Right atrium auricular region (tissue), 2 donors: Measurements from ENCODE around the gene CDK10. TPM values are rescaled to one million over a fixed set of nuclear protein-coding genes. Genes with fewer than 3 reads are reported as not detected.

ENCODE experiments used
- DNase-seq: peaks from one replicate; pipeline ENCODE4 v3.0.0-alpha.2; 2019; ENCODE audit warnings: low spot score
- H3K27ac ChIP-seq, 2 donors: fragments of 200-600 bp; sonication (generic); 1 replicate in 1 of 2; 2 replicates in 1 of 2; pipeline ENCODE4 v1.5.1; 2016 to 2019
- H3K27me3 ChIP-seq, 2 donors: fragments of 200-600 bp; sonication (generic); one replicate each; pipeline versions ENCODE4 v1.5.1 to v1.6.0; 2017 to 2019
- H3K36me3 ChIP-seq: fragments of 200-600 bp; sonication (generic); one replicate; pipeline ENCODE4 v1.5.1; 2016
- H3K4me1 ChIP-seq, 2 donors: fragments of 200-600 bp; sonication (generic); one replicate each; pipeline versions ENCODE4 v1.5.1 to v1.6.0; 2017 to 2019
- H3K4me3 ChIP-seq, 2 donors: fragments of 200-600 bp; sonication (generic); 1 replicate in 1 of 2; 2 replicates in 1 of 2; pipeline ENCODE4 v1.5.1; 2017 to 2019; ENCODE audit warnings: mild to moderate bottlenecking in 1 of 2, moderate library complexity in 1 of 2
- H3K9me3 ChIP-seq, 2 donors: fragments of 200-600 bp; sonication (generic); one replicate each; pipeline ENCODE4 v1.5.1; 2019
- CTCF ChIP-seq, 2 donors: fragments of 200-600 bp; sonication (generic); IDR thresholded peaks; one replicate each; pipeline ENCODE4 v1.5.1; 2019; ENCODE audit warnings: antibody characterized with exemption in 2 of 2
- total RNA-seq, 2 donors: library from RNA; depleted of rRNA; stranded (reverse); fragments of >200 nt; gene quantifications; one replicate each; pipeline ENCODE4 v1.1.0, GENCODE V29; 2016

Gene CDK10
- total RNA-seq, 2 donors from 2014 or later = 13.8 to 20.2 TPM

DNA sequence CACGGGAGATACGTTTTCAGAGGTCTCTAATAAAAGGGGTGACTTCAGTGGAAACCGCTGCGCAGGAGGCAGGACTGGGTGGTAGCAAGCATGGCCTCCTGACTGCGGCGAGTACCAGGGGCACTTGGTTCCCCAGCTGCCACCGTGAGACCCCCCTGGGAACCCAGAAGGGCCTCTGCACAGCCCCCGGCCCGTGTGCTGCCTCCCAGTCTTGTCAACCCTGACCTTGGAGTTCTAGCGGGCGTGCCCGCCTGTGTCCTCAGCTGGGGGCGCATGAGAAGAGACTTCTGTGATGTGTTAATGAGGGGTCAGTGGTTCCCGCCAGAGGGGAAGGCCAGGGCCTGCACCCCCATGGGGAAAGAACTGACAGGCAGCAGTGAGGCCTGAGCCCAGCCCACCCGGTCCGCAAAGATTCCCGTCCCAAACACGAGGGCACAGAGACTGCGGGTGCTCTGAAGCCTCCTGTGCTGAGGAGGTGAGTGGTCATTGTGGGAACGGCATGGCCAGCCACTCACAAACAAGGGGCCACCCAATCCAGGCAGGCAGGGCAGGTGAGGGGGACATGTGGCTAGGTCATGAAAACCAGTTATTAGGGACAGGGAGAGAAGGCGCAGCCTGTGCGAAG, 44.2 kb downstream of the CDK10 start:
- Histone ChIP-seq H3K9me3 (no peaks in the 10 kb centered on the region), H3K4me3 (no peak overlapping the region), H3K27me3 (no peaks in the 10 kb centered on the region), H3K27ac (no peak overlapping the region), H3K4me1 (no peaks in the 10 kb centered on the region), H3K36me3 (peaks cover 94% of the 10 kb centered on the region)
- DNase-seq = no peak
- TF ChIP-seq CTCF (IDR thresholded peaks at IDR 0.05) = no peak

DNA sequence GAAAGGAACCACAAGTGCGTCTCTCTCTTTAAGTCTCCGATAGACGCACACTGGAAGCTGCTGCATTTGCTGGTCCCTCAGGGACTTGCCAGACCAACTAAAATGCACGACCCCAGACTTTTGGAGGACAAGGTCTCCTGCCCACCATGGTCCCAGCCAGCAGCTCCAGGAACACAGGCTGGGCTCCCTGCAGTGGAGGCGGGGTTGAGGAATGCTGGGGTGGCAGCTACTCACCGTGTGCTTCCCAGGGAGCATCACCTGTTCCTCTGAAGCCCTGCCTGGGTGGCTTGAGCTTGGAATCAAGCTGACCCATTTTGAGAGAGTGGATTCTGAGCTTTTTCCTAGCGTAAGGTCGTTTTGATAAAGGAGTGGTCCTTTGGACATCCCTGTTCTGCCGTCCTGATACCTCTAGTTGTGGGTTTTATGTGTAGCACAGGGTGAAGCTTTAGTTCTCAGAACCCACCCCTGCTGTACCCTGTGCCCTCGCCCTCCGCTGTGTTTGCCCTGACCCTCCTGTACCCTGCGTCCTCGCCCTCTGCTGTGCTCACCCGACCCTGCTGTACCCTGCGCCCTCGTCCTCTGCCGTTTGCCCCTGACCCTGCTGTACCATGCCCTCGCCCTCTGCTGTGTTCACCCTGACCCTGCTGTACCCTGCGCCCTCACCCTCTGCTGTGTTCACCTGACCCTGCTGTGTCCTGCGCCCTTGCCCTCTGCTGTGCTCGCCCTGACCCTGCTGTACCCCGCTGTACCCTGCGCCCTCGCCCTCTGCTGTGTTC, 45.8 kb downstream of the CDK10 start:
- TF ChIP-seq CTCF (IDR thresholded peaks at IDR 0.05) = no peak
- peaks cover 95% of the 10 kb centered on the region for H3K36me3 ChIP-seq
- H3K4me3 ChIP-seq = no peak overlapping the region
- no peaks in the 10 kb centered on the region for H3K9me3 ChIP-seq
- no peak overlapping the region for H3K27ac ChIP-seq
- H3K27me3 ChIP-seq = no peaks in the 10 kb centered on the region
- no peaks in the 10 kb centered on the region for H3K4me1 ChIP-seq
- DNase-seq = no peak

GRCh38 chr16:89732918-89733242, 46.4 kb downstream of the CDK10 start:
- DNase-seq = no peak
- Histone ChIP-seq H3K9me3 (no peaks in the 10 kb centered on the region), H3K27ac (no peak overlapping the region), H3K4me3 (no peak overlapping the region), H3K36me3 (peaks cover 95% of the 10 kb centered on the region), H3K4me1 (no peaks in the 10 kb centered on the region), H3K27me3 (no peaks in the 10 kb centered on the region)
- TF ChIP-seq CTCF (IDR thresholded peaks at IDR 0.05) = no peak

DNA sequence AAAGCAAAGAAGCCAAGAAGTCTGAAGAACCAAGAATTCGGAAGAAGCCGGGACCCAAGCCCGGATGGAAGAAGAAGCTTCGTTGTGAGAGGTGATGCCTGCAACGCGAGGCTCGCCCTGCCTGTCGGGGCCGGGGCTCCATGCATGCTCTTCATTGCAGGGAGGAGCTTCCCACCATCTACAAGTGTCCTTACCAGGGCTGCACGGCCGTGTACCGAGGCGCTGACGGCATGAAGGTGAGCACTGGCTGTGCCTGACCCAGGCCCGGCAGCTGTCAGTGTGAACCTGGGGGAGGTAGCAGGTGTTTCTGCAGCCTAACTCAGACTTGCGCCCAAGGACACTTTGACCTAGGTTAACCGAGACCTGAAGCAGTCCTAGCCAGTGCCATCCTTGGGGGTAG, 46.8 kb downstream of the CDK10 start:
- no peaks in the 10 kb centered on the region for H3K27me3 ChIP-seq
- H3K27ac ChIP-seq = no peak overlapping the region
- TF ChIP-seq CTCF (IDR thresholded peaks at IDR 0.05) = no peak
- no peaks in the 10 kb centered on the region for H3K4me1 ChIP-seq
- H3K4me3 ChIP-seq = no peak overlapping the region
- peaks cover 96% of the 10 kb centered on the region for H3K36me3 ChIP-seq
- no peak for DNase-seq
- no peaks in the 10 kb centered on the region for H3K9me3 ChIP-seq

- TF ChIP-seq CTCF (IDR thresholded peaks at IDR 0.05) = no peak
- Histone ChIP-seq H3K27ac (no peak overlapping the region), H3K4me3 (no peak overlapping the region), H3K36me3 (peaks cover 99% of the 10 kb centered on the region), H3K4me1 (no peaks in the 10 kb centered on the region), H3K9me3 (no peaks in the 10 kb centered on the region), H3K27me3 (no peaks in the 10 kb centered on the region)
- DNase-seq = no peak
Observed at GRCh38 chr16:89733792-89734191, 47.3 kb downstream of the CDK10 start.
